C4-2B (cell line): ENCODE results near the gene TRPC4AP.

Experiments used
- CTCF ChIP-seq: fragments of 450-650 bp; conservative IDR thresholded peaks from 2 replicates; pipeline ENCODE4 v1.5.1; 2017; ENCODE audit warnings: mild to moderate bottlenecking
- ZFX ChIP-seq: fragments of 450-650 bp; IDR thresholded peaks from 2 replicates; pipeline ENCODE4 v1.6.1; 2017

GRCh38 chr20:34985461-34986310, 106.9 kb downstream of the TRPC4AP start:
- TF ChIP-seq CTCF (no peak), ZFX (no peak)
